Esophagus muscularis mucosa (tissue), 3 donors: ENCODE data around the gene FGD1.

Experiments used
- CTCF ChIP-seq, 3 experiments: fragments of 200-600 bp in 2 of 3; fragments of 450-650 bp in 1 of 3; sonication (generic) in 2 of 3; IDR thresholded peaks; one replicate each; pipeline ENCODE4 v1.5.1; 2017 to 2019; ENCODE audit warnings: antibody characterized with exemption in 3 of 3, mild to moderate bottlenecking in 2 of 3, moderate library complexity in 1 of 3
- POLR2A ChIP-seq: fragments of 450-650 bp; IDR thresholded peaks from one replicate; pipeline ENCODE4 v1.6.1; 2017; ENCODE audit warnings: antibody characterized with exemption, moderate library complexity, mild to moderate bottlenecking, low read depth

- TF ChIP-seq POLR2A (no peak), CTCF (IDR thresholded peaks at IDR 0.05) (no peak)
Observed at GRCh38 chrX:54442790-54443189, 53.2 kb downstream of the FGD1 start.
